Endothelial cell of hepatic sinusoid (primary cell): Measurements from ENCODE around the gene PAX8.

Experiments
- in situ Hi-C: cut with HindIII; loops from 2 replicates; pipeline ENCODE4 v1.10.0; 2017; ENCODE audit warnings: low sequenced_read_pairs

Gene PAX8

DNA sequence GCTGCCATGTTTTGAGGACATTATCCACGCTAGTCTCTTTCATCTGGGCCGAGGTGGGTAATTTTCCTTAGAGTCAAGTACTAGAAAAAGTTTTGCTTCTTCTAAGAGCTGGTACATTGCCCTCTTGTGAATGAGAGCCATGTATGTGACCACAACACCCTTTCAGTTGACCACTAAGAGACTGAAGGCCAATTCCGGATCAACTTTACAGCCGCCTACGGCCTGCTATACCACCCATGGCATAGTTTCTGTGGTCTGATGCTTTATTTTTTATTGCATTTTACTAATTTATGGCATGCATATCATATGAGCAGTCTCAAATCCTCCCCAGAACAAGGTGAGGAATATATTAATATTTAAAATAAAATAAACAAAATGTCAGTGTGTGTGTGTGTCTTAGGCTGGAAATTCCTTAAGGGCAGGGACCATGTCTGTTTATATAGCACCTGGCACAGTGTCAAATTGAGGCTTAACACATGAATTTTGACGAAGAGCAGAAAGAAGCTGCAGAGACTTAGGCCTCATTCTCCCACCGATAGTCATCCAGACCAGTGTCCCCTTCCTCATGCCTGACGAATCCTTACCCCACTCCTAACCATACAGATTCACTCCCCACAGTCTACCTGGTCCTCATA, 69.6 kb downstream of the PAX8 start:
- in situ Hi-C loops, result no loop called here

DNA sequence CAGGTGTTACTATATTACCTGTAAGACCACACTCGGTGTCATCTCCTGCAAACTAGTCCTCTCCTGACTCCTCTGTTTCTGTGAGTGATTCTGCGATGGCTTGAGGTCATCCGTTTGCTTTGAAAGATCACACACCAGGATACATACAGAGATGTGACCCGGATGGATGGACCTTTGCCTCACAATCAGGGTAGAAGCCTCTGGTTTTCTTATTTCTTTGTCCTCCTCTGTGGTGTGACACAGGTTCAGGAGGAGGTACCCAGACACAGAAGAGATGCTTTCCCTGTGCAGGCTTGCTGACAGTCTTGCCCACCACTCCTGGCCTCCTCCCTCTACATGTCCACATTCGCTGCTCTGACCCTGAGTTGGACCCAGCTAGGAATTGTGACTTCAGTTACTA, 70.3 kb downstream of the PAX8 start:
- in situ Hi-C loops, result no loop called here

DNA sequence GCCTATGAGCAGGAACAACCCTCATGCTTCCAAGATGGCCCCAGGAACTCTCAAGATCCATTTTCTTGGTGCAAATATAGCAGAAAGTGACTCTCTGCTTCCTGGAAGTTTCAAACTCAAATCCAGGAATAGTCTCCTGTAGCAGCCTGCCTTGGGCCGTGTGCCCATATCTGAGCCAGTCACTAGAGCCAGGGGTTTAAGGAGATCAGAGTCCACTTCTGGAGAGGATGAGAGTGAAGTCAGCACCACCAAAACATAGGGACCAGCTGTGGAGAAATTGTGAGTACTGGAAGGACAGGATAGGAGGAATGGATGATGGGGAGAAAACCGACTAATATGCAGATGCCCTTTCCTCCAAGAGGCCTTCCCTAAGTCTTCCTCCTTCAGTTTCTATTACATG, 71.7 kb downstream of the PAX8 start:
- in situ Hi-C loops, result no loop called here

DNA sequence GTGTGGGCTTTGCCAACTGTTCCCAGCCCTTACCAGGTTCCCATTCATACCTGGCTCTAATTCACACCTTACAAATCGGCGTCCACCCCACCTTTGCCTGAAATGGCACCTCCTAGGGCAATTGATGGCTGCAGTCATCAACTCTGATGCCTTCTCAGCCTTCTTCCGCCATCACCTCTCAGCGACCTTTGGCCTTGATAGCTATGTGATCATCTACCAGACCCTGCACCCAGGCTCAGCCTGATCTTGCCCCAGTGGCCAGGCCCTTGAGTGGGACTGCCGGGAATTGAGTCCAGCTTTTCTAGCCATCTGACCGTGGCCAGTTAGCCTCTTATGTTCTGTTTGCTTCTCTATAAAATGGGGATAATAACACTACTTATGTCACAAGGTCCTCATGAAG, 72.5 kb downstream of the PAX8 start:
- in situ Hi-C loops, result no loop called here

DNA sequence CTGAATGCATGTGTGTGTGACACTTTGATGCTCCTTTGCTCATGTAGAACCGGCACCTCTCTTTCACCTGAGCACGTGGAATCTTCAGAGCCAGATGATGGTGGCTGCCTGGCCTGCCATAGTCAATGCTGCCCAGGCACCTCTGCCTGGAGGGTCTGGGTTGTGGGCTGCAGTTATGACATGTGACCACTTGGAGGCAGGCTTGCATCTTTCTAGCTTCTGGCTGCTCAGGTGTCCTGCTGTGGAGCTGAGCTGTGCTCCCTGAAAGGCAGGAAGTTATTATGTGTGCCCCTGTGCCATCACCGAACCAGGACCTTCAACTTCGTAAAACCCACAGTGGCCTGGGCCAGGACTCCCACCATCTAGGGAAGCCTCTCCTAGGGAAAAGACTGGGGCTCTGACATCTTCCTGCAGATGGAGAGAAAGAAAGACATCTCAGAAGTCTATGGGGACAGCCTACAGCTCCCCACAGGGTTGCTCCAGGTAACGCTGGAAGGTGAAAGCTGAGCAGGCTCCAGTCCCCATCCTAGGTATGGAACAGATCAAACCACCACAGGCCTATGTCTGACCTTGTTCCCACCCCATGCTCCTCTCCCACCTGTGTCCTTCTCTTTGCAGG, 74.7 kb downstream of the PAX8 start:
- in situ Hi-C loops, result no loop called here

DNA sequence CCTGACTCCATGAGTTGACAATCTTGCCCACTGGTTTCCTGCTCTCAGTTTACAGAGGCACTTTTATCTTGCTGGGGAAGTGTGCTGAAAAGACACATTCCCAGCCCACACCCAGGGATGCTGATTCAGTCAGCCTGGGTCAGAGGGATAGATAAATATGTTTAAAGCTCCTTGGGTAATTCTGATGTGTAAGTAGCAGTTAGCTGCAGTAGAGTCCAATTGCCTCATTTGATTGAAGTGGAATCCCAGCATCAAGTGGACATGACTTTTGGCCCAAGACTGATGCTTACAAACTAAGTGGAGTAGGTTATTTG, 75.5 kb downstream of the PAX8 start:
- in situ Hi-C loops, result no loop called here

DNA sequence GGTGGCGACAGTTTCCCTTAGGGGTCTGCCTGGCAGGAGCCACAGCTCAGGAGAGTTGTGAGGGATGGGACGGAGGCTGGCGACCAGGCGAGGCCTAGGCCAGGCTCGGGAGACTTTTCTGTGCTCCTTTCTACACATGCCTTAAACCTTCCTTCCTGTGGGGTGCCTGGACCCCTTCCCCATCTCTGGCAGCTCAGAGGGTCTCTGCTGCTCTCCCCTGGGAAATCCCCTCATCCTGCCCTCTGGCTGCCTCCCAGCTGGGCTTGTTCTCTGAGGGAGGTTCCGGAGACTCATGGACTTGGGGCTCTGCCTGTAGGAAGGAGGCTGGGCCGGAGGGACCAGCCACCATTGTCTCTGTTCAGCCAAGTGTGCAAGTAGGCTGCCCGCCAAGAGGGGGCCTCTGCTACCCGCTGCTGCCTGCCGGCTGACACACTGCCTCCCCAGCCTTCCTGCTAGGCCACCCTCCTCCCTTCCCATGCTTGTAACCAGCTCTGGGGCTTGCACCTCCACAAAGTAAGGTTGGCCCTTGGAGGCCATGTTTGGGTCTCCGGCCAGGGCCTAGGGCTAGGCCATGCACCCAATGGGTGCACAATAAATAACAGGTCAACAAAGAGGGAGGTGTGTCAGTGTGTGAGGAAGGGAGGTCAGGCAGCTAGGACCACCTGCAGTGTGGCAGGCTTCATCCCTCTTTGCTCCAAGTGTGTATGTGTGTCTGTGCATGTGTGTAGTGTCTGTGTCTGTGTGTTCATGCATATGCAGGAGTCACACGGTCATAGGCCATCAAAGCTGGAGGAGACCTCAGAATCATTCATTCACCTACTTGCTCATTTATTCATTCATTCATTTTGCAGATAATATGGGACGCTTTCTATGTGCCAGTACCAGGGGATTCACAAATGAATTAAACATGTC, 76.2 kb downstream of the PAX8 start:
- in situ Hi-C loops, result no loop called here

DNA sequence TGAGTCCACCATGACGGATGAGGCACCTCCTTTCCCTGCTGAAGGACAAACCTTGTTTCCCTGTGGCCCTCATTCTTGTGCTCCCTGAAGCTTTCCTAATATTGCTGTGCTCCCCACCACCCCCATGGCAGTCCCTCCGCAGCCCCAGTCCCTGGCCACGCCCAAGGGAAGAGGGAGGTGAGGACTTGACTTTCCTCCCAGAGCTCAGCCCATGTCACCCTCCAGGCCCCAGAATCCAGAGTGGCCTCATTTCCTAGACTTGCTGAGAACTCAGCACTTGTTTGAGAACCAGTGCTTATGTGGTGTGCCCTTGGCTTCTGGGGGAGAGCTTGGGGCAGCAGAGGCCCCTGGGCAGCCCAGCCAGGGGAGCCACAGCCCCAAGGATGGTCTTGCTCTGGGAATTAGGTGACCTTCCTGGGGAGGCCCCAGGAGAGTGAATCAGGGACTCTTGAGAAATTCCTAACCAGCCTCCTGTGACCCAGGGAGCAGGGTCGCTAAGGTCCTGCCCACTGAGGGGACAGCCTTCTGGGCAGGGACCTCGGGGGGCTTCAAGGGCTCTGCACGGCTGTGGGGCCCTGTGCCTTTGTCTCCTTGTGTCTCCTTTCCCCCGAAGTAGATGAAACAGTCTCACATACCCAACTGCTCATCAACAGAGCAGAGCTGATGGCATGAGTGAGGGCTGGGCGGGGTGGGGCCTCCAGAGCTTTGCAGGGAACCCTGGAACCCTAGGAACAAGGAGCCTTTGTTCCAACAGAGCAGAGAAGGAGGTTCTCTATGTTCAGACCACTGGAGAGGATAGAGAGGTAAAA, 77.0 kb downstream of the PAX8 start:
- in situ Hi-C loops, result no loop called here

DNA sequence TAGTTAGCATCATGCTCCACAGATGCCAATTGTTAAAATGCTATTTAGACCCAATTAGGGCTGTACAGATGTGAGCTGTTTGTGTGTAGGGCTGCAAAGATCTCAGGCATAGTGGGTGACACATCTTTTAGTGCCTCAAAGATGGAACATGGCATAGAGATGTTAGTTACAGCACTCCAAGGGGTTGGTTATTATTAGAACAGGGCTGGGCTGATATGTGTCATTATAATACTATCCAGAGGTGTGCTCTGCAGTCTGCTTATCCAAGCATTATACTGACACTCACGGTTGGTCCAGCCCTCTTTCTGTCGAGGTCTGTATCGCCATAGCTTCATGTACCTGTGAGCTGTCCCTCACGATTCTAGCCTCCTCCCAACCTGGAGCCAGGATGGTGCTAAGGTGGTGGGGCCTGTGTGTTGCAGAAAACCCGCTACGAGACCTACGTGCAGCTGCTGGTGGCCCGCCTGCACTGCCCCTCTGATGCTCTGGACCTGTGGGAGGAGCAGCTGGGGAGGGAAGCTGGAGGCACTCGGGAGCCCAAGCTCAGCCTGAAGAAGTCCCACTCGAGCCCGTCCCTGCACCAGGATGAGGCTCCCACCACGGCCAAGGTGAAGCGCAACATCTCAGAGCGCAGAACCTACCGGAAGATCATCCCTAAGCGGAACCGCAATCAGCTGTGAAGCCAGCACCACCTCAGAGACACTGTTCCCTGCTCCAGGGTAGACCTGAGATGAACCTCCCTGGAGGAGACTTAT, 77.8 kb downstream of the PAX8 start:
- in situ Hi-C loops, result no loop called here

DNA sequence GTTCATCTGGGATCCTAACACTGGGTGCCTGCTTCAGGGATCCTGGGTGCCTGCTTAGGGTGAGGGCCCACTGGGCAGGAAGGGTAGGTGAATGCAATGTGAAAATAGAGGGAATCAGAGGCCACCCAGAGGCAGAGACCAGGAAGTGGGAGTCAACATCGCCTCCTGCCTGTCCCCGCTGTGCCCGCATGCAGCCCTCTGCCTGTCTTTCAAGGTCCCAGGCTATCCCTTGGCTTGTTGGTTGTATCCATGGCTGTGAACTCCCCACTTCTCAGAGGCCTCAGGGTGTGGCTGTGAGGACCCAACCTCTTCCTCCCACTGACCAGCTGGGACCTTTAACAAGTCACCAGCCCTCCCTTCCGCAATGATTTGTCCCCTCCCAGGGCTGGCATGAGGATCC, 78.5 kb downstream of the PAX8 start:
- in situ Hi-C loops, result no loop called here

DNA sequence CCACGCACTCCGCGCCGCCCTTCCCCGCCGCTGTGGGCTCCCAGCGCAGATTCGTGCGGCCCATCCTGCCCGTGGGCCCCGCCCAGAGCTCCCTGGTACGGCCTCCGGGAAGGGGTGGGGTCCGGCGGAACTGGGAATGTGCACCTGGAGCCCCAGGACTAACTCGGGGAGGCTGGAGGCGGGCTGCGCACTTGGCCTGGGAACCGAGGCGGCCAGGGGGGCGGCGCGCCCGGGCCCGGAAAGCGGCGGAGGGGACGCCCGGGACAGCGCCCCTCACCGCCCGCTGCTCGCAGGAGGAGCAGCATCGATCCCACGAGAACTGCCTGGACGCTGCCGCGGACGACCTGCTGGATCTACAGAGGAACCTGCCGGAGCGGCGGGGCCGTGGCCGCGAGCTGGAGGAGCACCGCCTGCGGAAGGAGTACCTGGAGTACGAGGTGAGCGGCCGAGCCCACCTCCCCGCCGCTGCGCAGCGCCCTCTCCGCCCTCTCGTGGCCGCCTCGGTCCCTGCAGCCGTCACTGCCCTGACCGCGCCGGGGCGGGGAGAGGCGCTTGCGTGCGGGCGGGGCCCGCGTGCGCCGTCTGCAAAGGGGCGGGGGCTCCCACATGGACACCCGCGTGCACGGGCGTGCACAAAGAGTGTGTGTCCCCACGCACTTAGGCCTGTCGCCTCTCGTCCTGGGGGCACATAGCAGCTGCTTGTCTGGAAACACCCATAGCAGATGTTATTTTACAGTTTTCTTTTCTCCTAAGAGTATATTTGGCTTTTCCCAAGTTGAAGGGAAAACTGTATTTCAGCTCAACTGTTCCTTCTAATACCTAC, 79.7 kb downstream of the PAX8 start:
- in situ Hi-C loops, result no loop called here

DNA sequence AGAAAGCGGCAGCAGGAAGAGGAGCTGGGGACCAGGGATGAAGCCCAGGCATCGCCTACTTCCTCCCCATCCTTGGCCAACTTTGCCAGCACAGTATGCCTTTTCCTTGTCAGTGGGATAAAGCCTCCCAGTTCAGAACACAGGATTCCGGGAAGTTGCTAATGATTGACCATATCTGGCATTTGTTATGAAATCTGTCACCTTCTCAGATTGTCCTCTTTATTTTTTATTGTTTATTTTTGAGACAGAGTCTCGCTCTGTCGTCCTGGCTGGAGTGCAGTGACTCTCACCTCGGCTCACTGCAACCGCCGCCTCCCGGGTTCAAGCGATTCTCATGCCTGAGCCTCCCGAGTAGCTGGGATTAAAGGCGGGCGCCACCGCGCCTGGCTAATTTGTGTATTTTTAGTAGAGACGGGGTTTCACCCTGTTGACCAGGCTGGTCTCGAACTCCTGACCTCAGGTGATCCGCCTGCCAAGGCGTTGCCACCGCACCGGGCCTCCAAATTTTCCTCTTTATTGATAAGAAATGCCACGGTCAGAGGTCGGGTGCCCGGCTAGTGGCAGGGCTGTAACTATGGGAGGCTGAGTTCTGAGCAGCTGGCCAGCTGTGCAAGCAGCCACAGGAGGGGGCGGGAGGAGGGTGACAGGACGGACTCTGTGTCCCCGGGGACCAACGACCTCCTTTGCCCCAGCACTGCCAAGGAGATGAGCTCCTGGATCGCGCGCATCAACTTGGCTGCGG, 80.5 kb downstream of the PAX8 start:
- in situ Hi-C loops, result no loop called here

DNA sequence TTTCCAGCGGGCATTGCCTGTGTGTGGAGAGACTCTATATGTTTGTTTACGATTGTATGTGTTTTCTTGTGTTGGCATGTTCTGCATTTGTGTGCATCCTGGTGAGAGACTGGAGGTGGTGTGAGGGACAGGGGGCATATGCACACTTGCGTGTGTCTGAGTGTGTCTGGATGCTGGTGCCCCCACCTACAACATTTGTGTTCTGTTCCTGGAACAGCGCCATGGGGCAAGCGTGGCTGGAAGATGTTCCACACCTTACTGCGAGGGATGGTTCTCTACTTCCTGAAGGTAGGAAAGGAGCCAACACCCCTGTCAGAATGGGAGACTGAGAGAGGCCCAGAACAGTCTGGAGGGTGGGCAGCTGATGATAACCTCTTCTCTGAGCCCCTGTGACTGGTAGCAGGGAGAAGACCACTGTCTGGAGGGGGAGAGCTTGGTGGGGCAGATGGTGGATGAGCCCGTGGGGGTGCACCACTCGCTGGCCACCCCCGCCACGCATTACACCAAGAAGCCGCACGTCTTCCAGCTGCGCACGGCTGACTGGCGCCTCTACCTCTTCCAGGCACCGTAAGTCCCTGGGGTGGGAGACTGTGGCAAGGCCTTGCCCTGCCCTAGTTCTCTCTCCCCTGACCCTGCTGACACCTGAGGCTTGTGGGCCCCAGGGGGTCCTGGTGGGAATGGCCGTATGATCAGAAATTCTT, 81.2 kb downstream of the PAX8 start:
- in situ Hi-C loops, result no loop called here

DNA sequence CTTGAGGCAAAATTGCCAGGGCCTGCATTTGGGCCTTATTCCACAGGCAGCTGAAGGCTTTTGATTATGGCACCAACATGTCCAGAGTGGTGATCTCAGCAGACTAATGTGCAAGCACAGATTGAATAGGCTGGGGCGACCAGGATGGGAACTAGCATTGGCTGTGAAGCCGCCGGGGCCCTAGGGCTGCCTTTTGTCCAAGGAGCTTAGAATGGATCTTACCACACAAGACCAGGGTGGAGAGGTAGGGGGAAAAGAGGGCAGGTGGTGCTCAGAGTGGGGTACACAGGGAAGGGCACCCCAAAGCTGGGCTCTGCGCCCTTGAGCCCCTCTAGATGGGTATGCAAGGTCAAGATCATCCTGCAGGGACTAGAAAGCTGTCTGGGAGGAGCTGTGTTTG, 81.9 kb downstream of the PAX8 start:
- in situ Hi-C loops, result no loop called here

DNA sequence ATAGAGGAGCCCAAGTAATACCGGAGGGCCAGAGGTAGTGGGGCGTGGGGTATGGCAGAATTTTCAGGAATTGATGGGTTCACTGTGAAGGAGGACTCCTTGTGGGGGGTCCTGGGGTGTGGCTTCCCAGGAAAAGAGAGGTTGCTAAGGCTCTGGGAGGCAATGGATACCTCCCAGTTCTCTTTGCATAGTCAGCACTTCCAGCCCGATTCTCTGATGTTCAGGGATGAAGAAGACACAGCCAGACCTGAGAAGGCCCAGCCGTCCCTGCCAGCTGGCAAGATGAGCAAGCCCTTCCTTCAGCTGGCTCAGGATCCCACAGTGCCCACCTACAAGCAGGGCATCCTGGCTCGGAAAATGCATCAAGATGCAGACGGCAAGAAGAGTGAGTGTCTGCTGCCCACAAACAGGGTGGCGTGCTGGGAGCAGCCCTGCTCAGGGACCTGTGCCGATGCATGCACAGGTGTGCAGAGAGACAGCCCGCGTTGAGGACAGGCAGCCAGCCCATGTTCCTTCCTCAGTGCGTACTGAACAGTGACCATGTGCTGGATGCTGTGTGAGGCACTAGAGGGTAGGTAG, 82.7 kb downstream of the PAX8 start:
- in situ Hi-C loops, result no loop called here

DNA sequence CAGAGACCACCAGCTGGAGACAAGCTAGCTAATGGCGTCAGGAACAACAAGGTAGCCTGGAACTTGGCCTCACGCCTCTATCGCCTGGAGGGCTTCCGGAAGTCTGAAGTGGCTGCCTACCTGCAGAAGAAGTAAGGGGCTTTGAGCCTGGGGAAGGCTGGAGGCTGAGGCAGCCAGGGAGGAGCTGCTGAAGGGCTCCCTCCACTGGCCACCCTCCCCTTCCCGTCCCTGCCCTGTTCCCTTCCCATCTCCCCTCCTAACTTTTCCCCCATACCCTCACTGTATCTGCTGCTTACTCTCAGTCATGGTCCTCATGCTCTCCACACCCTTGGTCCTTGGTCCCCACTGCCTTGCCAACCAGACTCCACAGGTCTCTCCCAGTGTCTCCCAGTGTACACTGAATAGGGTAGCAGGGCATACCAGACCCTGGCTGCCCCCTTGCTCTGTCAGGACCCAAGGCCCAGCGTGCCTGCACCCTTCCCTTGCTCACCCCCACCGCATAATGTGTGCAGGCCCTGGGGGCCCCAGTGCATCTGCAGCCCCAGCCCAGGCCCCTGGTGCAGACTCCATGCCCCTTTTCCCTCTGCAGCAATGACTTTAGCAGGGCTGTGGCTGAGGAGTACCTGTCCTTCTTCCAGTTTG, 86.1 kb downstream of the PAX8 start:
- in situ Hi-C loops, result no loop called here

DNA sequence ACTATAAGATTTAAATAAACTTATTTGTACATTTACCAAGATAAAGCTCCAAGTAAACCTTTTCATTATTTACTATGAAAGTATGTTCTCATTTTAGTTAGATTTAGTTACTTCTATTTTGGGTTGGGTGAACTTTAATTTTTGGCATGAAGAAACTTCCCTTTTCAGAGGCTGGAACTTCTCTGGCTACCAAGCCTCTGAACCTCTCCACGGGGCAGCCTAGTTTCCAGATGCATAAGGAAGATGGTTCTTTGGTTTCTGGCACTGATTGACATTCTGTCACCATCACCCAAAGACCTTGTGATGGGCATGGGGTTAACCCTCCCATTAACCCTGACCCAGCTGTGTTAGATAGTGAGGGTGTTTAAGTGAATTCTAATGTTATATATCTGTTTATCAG, 87.8 kb downstream of the PAX8 start:
- in situ Hi-C loops, result no loop called here

DNA sequence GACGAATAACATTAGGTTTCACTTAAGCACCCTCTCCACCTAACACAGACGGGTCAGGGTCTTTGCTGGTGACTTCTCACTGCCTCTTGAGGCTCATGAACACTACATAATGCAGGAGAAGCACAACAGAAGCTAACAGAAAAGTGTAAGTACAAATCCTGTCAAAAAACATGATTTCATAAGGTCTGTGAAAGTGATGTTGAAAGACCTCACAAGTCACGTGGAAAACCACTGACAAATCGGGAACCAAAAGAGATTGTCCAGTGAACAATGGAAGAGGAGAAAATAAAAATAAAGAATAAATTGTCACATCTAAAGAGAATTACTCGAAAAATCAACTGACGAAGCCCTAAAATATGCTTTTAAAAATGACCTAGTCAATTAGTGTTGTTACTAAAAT, 91.0 kb downstream of the PAX8 start:
- in situ Hi-C loops, result no loop called here
